ENCODE results near the gene JPT1.
A peak's percentile ranks its signal among the peaks of the same experiment; 100 is the strongest.
"Not testable (repeated sequence)": the region's sequence is repeated elsewhere in the genome, so short reads cannot be mapped to it uniquely, and the experiment has no call there.

The JPT1 gene, protein sequence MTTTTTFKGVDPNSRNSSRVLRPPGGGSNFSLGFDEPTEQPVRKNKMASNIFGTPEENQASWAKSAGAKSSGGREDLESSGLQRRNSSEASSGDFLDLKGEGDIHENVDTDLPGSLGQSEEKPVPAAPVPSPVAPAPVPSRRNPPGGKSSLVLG

DNA sequence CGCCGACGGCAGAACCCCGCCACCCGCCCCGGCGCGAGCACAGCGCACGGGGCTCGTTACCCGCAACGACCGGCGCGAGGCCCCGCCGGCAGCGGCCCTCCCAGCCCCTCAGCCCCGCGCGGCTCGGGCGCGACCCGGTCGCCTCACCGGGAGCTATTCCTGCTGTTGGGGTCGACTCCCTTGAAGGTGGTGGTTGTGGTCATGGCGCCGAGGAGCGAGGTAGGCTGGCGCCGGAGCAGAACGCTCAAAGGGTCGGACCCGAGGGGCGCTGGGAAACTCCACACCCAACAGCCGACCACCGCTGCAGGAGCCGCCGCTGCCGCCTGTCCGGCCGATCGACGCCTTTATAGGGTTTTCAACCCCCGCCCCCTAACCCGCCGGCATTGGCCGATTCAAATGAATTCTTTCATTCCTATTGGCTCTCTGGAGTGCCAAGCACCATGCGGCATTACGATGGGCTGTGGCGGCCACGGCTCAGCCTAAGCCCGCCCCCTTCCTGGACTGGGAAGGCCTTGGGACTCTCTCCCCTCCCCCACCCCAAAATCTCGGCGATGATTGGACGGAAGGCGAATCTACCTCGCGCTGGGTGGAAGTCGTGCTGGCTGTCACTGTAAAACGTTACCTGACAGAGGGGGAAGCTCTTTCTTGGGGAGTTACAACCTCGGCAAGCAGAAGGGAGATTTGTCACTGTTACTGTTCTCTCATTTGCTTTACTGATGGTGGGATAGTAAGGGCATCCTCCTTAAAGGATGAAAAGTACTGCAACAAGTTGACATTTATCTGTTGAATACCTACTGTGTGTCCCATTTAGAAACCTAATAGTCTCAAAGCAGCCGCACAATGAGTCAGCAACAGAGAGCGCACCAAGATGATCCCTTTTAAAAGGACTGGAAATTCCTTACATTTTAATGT is at the start of gene JPT1:
TSS of gene JPT1 (minus strand) at position 318 of the 912 bp plus-strand sequence. CDS start at position 203, 115 bp downstream.
- peak; percentile 81 for FAIRE-seq

GRCh38 chr17:75199886-75200618 is 45.7 kb upstream of the JPT1 start:
- FAIRE-seq = no peak

DNA sequence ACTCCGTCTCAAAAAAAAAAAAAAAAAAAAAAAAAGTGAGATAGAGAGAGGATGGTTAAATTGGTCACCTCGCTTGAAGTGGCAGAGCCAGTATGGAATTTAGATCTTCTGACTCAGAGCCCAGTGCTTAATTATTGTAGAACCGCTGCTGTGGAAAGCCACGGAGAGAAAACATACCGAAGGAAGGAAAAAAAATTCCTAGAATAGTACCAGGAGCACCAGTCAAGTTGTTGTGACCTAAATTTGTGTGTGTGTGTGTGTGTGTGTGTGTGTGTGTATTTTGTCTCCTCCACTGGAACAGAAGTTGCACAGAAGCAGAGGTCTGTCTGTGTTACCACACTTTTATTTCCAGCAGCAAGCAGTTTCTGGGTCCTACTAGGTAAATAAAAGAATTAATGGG is 40.6 kb upstream of the JPT1 start:
- FAIRE-seq = no peak

- FAIRE-seq = no peak
Observed at GRCh38 chr17:75191584-75191983, 37.3 kb upstream of the JPT1 start.

- no peak for FAIRE-seq
Observed at GRCh38 chr17:75188614-75189013, 34.3 kb upstream of the JPT1 start.

DNA sequence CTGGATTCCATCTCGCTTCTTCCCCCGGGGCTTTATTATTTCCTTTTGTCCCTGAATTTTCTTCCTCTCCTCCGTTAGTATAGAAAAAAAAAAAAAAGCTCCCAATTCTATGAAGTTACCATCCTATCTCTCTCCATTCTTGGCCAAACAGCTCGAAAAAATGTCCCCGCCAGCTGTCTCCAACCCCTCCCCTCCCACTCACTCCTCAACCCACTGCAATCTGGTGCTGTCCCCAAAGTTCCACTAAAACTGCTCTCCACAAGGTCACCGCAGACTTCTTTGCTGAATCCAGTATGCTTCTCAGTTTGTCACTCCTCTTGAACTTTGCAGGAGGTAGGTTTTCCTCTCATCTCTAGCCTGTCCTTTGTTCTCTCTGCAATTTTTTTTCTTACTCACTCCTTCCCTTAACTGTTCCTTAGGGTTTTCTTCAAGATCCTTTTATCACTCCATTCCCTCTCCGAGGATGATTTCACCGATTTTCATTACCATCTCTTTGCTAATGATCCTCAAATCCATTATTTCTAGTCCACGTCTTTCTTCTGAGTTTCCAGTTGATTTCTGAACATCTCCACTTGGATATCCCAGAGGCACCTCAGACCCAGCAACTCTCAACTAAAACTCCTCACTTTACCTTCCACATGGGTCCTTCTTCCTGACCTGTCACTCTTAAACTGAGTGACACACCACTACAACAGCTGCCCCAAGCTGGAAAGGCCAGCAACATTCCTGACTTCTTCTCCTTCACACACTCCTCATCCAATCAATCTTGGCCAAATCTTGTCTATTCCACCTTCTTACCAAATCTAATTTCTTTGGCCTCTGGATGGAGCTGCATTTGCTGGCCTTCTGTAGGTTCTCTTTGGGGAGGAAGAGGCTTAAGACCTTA is 29.9 kb upstream of the JPT1 start:
- FAIRE-seq = no peak

GRCh38 chr17:75182569-75183436 is 28.5 kb upstream of the JPT1 start, which contains the start of gene SUMO2:
Gene SUMO2 (minus strand): TSS chr17:75182959. CDS start chr17:75182834, 125 bp downstream.
- no peak for FAIRE-seq

DNA sequence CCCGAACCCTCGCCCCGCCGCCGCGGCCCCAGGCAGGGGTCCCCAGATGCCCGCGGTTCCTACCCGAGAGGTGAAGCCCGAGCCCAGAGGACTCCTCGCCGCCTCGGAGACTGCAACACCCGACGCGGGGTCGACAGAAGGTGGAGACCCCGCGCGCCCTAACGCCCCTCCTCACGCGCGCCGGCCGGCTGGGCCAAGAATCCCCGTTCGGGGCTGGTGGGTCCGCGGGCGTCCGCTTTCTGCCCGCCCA is 27.9 kb upstream of the JPT1 start:
- FAIRE-seq = no peak

- FAIRE-seq = no peak
Observed at GRCh38 chr17:75181608-75182318, 27.5 kb upstream of the JPT1 start.

DNA sequence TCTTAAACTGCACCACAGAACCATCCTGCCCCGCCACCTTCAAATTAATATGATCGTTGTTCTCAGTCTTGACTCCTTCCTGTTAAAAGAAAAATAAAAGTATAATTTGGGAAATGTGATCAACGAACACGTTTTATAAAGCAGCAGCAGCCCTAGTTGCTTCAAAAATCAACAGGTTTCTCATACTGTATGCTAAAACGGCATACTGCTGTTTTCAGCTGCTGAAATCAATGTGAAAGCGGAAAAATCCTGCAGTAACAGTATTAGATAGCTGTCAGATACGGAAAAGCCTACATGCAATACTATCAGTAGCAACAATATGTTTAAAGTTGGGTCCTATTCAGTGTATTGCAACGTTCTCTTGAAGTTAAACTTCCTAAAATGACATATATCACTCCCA is 26.8 kb upstream of the JPT1 start:
- FAIRE-seq = no peak

- FAIRE-seq = no peak
Observed at GRCh38 chr17:75178453-75178852, 24.1 kb upstream of the JPT1 start.

DNA sequence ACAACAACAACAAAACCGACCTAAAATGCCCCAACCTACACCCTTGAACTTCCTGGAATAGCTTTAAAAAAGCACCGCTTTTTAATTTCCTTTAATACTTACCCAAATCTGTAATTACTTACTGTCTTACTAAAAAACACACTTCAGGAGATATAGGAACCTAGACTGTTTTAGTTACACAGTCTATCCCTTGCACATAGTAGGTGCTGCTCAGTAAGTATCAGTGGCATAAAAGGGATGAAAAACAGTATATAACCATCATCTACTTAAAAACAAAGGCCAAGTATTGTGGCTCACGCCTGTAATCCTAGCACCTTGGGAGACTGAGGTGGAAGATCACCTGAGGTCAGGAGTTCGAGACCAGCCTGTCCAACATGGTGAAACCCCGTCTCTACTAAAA is 22.3 kb upstream of the JPT1 start:
- no peak for FAIRE-seq

DNA sequence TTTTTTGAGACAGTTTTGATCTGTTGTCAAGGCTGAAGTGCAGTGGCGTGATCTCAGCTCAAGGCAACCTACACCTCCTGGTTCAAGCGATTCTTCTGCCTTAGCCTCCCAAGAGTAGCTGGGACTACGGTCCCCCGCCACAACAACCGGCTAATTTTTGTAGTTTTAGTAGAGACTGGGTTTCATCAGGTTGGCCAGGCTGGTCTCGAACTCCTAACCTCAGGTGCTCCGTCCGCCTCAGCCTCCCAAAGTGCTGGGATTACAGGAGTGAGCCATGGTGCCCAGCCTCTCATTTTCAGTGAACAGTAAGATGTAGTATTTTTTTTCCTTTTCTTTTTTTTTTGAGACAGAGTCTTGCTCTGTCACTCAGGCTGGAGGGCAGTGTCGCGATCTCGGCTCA is 20.7 kb upstream of the JPT1 start:
- no peak for FAIRE-seq

DNA sequence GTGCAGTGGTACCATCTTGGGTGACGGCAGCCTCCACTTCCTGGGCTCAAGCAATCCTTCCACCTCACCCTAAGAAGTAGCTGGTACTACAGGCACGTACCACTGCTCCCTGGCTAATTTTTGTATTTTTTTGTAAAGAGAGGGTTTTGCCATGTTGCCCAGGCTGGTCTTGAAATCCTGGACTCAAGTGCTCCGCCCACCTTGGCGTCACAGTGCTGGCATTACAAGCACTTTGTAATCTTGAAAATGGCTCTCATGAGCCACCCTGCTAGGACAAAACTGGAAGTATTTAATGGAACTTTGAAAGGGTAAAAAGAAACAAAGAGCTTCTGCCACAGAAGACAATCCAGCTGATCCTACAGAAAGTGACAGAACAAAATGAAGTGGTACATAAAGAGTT is 19.2 kb upstream of the JPT1 start:
- no peak for FAIRE-seq

DNA sequence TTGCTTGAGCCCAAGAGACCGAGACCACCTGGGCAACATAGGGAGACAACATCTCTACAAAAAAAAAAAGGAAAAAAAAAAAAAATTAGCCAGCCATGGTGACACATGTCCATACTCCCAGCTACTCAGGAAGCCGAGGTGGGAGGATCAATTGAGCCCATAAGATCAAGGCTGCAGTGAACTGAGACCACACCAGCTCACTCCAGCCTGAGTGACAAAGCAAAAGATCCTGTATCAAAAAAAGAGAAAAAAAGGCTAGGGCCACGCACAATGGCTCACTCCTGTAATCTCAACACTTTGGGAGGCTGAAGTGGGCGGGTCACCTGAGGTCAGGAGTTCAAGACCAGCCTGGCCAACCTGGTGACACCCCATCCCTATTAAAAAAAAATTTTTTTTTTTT is 14.7 kb upstream of the JPT1 start:
- FAIRE-seq = no peak

DNA sequence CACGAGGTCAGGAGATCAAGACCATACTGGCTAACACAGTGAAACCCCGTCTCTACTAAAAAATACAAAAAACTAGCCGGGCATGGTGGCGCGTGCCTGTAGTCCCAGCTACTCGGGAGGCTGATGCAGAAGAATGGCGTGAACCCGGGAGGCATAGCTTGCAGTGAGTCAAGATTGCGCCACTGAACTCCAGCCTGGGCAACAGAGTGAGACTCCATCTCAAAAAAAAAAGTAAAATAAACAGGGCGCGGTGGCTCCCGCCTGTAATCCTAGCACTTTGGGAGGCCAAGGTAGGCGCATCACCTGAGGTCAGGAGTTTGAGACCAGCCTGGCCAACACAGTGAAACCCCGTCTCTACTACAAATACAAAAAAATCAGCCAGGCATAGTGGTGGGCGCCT is 10.3 kb upstream of the JPT1 start:
- FAIRE-seq = not testable (repeated sequence)

GRCh38 chr17:75163074-75163473 is 8.8 kb upstream of the JPT1 start:
- FAIRE-seq = no peak

DNA sequence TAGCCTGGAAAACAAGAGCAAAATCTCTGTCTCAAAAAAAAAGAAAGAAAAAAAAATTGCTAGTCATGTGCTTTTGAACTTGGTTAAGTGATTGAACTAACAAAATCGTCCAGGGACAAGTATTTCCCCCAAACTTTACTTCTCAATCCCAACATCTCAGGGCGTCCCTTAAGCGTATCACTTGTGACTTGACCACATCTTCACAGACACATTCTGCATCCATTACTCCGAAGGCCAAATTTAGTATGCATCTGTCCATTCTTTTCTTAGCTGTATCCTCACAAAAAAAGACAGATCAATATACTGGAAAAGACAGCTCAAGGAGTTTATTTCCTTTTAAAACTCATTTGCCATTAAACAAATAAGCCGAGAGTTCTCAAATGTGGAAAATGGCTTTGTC is 5.9 kb upstream of the JPT1 start:
- no peak for FAIRE-seq

DNA sequence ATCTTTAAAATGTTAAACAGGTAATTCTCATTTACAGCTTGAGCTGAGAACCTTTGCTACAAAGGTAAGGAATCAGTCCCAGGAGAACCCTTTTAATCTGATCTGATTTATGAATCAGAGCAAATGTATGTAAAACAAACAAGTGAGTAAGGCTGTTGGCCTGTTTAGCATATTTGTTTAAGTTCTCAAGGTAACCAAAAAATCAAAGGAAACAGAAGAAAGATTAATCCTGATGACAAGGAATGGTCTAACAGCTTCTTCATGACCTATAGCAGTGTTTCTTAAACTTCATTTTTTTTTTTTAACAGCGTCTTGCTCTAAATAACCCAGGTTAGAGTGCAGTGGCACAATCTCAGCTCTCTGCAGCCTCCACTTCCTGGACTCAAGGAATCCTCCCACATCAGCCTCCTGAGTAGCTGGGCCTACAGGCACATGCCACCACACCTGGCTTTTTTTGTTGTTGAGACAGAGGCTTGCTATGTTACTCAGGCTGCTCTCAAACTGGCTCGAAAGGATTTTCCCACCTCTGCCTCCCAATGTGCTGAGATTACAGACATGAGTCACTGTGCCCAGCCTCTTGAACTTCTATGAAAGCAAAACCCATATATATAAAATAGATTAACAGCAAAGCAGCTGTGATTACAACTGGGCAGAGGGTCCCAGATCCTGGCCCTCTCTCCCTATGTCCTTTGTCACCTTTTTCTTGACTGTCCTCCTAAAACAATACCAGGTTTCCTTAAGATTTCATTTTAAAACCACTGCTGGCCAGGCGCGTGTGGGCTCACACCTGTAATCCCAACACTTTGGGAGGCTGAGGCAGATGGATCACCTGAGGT is 5.1 kb upstream of the JPT1 start:
- FAIRE-seq = no peak

DNA sequence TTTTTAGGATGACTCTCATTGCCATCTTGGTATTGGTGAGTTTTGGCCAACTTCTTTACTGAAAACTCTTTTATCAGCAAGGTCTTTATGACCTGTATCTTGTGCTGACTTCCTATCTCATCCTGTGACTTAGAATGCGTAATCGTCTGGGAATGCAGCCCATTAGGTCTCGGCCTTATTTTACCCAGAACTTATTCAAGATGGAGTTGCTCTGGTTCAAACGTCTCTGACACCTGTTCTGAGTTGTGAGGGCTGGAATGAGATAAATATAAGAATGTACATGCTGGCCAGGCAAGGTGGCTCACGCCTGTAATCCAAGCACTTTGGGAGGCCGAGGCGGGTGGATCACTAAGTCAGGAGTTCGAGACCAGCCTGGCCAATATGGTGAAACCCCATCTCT is 4.2 kb upstream of the JPT1 start:
- FAIRE-seq = not testable (repeated sequence)

Data from TTC549 (cell line).